HCT116 (cell line): ENCODE measurements around the gene ZNG1A. TPM values are rescaled to one million over a fixed set of nuclear protein-coding genes. Genes with fewer than 3 reads are reported as not detected.

ENCODE experiments used
- ATAC-seq: fragments of 200-7000 bp; cut with Tn5 transposase; 2 replicates; pipeline ENCODE4 v1.9.1; 2020; ENCODE audit warnings: mild to moderate bottlenecking, moderate library complexity
- BruUV-seq: library from RNA; stranded (reverse); fragments of 400-500 nt; replicated peaks from 2 replicates; lab custom pipeline; 2021; lab: Mats Ljungman, UMichigan
- CTCF ChIA-PET: fragments of 300-600 bp; sonication (Branson Sonifier 250); formaldehyde crosslinking; loops from one replicate; lab custom pipeline; 2021; ENCODE audit warnings: antibody characterized with exemption; lab: Charles Lee
- POLR2A ChIA-PET: fragments of 300-600, 350-600 bp; sonication (Branson Sonifier 250); formaldehyde crosslinking; loops from one replicate; lab custom pipeline; 2021; ENCODE audit warnings: antibody characterized with exemption; lab: Charles Lee
- RAD21 ChIA-PET, 2 experiments: fragments of 300-600 bp; sonication (Branson Sonifier 250); formaldehyde crosslinking; loops; one replicate each; lab custom pipeline; 2023; ENCODE audit warnings: low total read pairs in 2 of 2; ENCODE audit not compliant: uncharacterized antibody in 2 of 2, unreplicated experiment in 2 of 2, low non-redundant PET in 1 of 2; lab: Charles Lee
- DNase-seq: peaks from one replicate; pipeline ENCODE4 v3.0.0-alpha.2; 2010; ENCODE audit warnings: low read depth, low spot score
- H2AFZ ChIP-seq: fragments of 200-600 bp; shearing (Covaris generic), sonication (generic); 2 replicates; pipeline ENCODE4 v1.6.1; 2017; ENCODE audit warnings: low read depth, mixed run types, mixed read lengths, antibody characterized with exemption, low read length; ENCODE audit not compliant: poor library complexity, severe bottlenecking
- H3K27ac ChIP-seq: 2 replicates; pipeline ENCODE4 v1.5.1; 2012; ENCODE audit warnings: low read depth, low read length
- H3K27me3 ChIP-seq: fragments of 200-600 bp; sonication (generic); 2 replicates; pipeline ENCODE4 v1.6.1; 2016; ENCODE audit warnings: mixed run types, low read length, mixed read lengths; ENCODE audit not compliant: insufficient read depth
- H3K36me3 ChIP-seq, 2 experiments: fragments of 200-500 bp in 1 of 2; fragments of 200-600 bp in 1 of 2; sonication (Bioruptor generic) in 1 of 2; sonication (generic) in 1 of 2; 2 replicates each; pipeline versions ENCODE4 v1.5.1 to v1.6.1; 2014 to 2016; ENCODE audit warnings: low read length in 2 of 2, inconsistent platforms in 1 of 2, mixed read lengths in 1 of 2, mixed run types in 1 of 2; ENCODE audit not compliant: insufficient read depth in 2 of 2, control insufficient read depth in 1 of 2
- H3K4me1 ChIP-seq, 2 experiments: fragments of 200-600 bp in 1 of 2; sonication (generic) in 1 of 2; 2 replicates each; pipeline versions ENCODE4 v1.5.1 to v1.6.1; 2012 to 2017; ENCODE audit warnings: low read length in 2 of 2, inconsistent platforms in 1 of 2, mild to moderate bottlenecking in 1 of 2, mixed read lengths in 1 of 2, mixed run types in 1 of 2, moderate library complexity in 1 of 2; ENCODE audit not compliant: insufficient read depth in 2 of 2, control insufficient read depth in 1 of 2
- H3K4me2 ChIP-seq: fragments of 200-600 bp; sonication (generic); 2 replicates; pipeline ENCODE4 v1.6.1; 2017; ENCODE audit warnings: mixed run types, low read length, mixed read lengths
- H3K4me3 ChIP-seq, 2 experiments: fragments of 200-600 bp in 1 of 2; sonication (generic) in 1 of 2; replicated peaks in 1 of 2; 2 replicates each; pipeline ENCODE4 v1.5.1; 2011 to 2016; ENCODE audit warnings: low read length in 2 of 2, control low read depth in 1 of 2, low read depth in 1 of 2, mild to moderate bottlenecking in 1 of 2, mixed read lengths in 1 of 2, mixed run types in 1 of 2
- H3K79me2 ChIP-seq: fragments of 200-600 bp; sonication (generic); 2 replicates; pipeline ENCODE4 v1.6.1; 2017; ENCODE audit warnings: mild to moderate bottlenecking, mixed run types, low read length, moderate library complexity, mixed read lengths; ENCODE audit not compliant: insufficient read depth
- H3K9ac ChIP-seq: fragments of 200-600 bp; sonication (generic); 2 replicates; pipeline ENCODE4 v1.6.1; 2016; ENCODE audit warnings: low read length, mixed read lengths
- H3K9me2 ChIP-seq: fragments of 200-600 bp; sonication (generic), shearing (Covaris generic); 2 replicates; pipeline ENCODE4 v1.6.1; 2017; ENCODE audit warnings: mixed run types, mild to moderate bottlenecking, moderate library complexity; ENCODE audit not compliant: insufficient read depth
- H3K9me3 ChIP-seq, 2 experiments: fragments of 200-500 bp in 1 of 2; fragments of 200-600 bp in 1 of 2; sonication (Bioruptor generic) in 1 of 2; sonication (generic) in 1 of 2; 2 replicates each; pipeline ENCODE4 v1.6.1; 2014 to 2017; ENCODE audit warnings: low read length in 2 of 2, mixed read lengths in 2 of 2, inconsistent platforms in 1 of 2, low read depth in 1 of 2, mild to moderate bottlenecking in 1 of 2, mixed run types in 1 of 2, moderate library complexity in 1 of 2; ENCODE audit not compliant: control insufficient read depth in 1 of 2, insufficient read depth in 1 of 2
- H4K20me1 ChIP-seq: fragments of 200-600 bp; sonication (generic), shearing (Covaris generic); 2 replicates; pipeline ENCODE4 v1.6.1; 2017; ENCODE audit warnings: mixed run types, mild to moderate bottlenecking, moderate library complexity; ENCODE audit not compliant: insufficient read depth
- ATF3 ChIP-seq: IDR thresholded peaks from 2 replicates; pipeline ENCODE4 v1.6.1; 2012
- CBX3 ChIP-seq: IDR thresholded peaks from 2 replicates; pipeline ENCODE4 v1.6.1; 2012; ENCODE audit warnings: low read depth
- CEBPB ChIP-seq: IDR thresholded peaks from 2 replicates; pipeline ENCODE4 v1.6.1; 2012; ENCODE audit warnings: low read depth
- EGR1 ChIP-seq: IDR thresholded peaks from 2 replicates; pipeline ENCODE4 v1.6.1; 2012; ENCODE audit warnings: low read depth
- FOSL1 ChIP-seq: IDR thresholded peaks from 2 replicates; pipeline ENCODE4 v1.6.1; 2012; ENCODE audit warnings: low read depth
- JUND ChIP-seq: IDR thresholded peaks from 2 replicates; pipeline ENCODE4 v1.6.1; 2012
- POLR2A ChIP-seq: IDR thresholded peaks from 2 replicates; pipeline ENCODE4 v1.7.0; 2011; ENCODE audit warnings: borderline replicate concordance; ENCODE audit not compliant: insufficient read depth, insufficient read length; ENCODE audit errors: extremely low read depth
- POLR2AphosphoS5 ChIP-seq: IDR thresholded peaks from 2 replicates; pipeline ENCODE4 v1.6.1; 2011; ENCODE audit warnings: mild to moderate bottlenecking, low read depth, low read length, moderate library complexity
- RAD21 ChIP-seq: IDR thresholded peaks from 2 replicates; pipeline ENCODE4 v1.6.1; 2012; ENCODE audit warnings: low read depth, mild to moderate bottlenecking
- REST ChIP-seq: IDR thresholded peaks from 2 replicates; pipeline ENCODE4 v1.6.1; 2012; ENCODE audit warnings: low read depth
- SIN3A ChIP-seq: IDR thresholded peaks from 2 replicates; pipeline ENCODE4 v1.6.1; 2012; ENCODE audit warnings: low read depth
- SP1 ChIP-seq: IDR thresholded peaks from 2 replicates; pipeline ENCODE4 v1.6.1; 2012; ENCODE audit warnings: low read depth
- SRF ChIP-seq: IDR thresholded peaks from 2 replicates; pipeline ENCODE4 v1.6.1; 2012; ENCODE audit warnings: low read depth
- YY1 ChIP-seq: IDR thresholded peaks from 2 replicates; pipeline ENCODE4 v1.6.1; 2011; ENCODE audit warnings: low read length, low read depth, moderate library complexity, mild to moderate bottlenecking; ENCODE audit not compliant: insufficient replicate concordance; ENCODE audit errors: extremely low read depth
- ZFX ChIP-seq: fragments of 450-650 bp; IDR thresholded peaks from 2 replicates; pipeline ENCODE4 v1.6.1; 2017
- ZNF274 ChIP-seq: fragments of 200-500 bp; sonication (Bioruptor generic); IDR thresholded peaks from 2 replicates; pipeline ENCODE4 v1.6.1; 2014; ENCODE audit warnings: mild to moderate bottlenecking, low read depth, low read length, inconsistent platforms
- intact Hi-C: fragments of 100-400 bp; cut with micrococcal nuclease; formaldehyde crosslinking; loops from 2 replicates; pipeline ENCODE4 v1.10.0; 2022
- total RNA-seq: library from RNA; stranded (reverse); gene quantifications from one replicate; pipeline ENCODE4 v1.2.1, GENCODE V29; 2021; ENCODE audit not compliant: unreplicated experiment
- TF ChIP-seq, protein P1 (sequence below), 3 experiments: fragments of 200-600 bp in 1 of 3; sonication (generic) in 1 of 3; IDR thresholded peaks in 2 of 3; conservative IDR thresholded peaks in 1 of 3; 2 replicates each; pipeline ENCODE4 v1.5.1; 2012 to 2017; ENCODE audit warnings: low read depth in 2 of 3, low read length in 2 of 3, antibody characterized with exemption in 1 of 3, borderline replicate concordance in 1 of 3, control low read depth in 1 of 3, mild to moderate bottlenecking in 1 of 3, mixed read lengths in 1 of 3, mixed run types in 1 of 3, moderate library complexity in 1 of 3; ENCODE audit not compliant: insufficient read depth in 1 of 3
- TF ChIP-seq, protein P2 (sequence below): IDR thresholded peaks from 2 replicates; pipeline ENCODE4 v1.6.1; 2012

The ZNG1A gene
- total RNA-seq, 1 experiment from 2014 or later: 48.5 TPM

DNA sequence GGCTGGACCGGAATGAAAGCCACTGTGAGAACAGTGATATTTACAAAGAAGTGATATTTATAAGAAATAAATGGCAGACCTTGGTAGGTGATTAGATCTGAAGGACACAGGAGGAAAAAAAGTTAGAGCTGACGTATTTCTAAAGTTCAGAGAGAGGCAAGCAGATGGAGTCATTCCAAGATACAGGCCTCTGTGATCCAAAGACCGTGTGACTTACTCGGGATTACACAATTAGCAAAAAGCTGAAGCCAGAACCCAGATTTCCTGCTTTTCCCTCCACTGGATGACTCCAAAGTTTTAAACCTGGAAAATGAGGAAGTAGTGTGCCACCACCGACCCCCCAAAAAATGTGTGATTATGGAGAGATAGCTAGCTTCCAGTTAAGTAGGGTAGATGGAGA is 32.7 kb upstream of the ZNG1A start:
- H3K4me1 ChIP-seq: peaks cover 0 to 7% of the 10 kb centered on the region in 2 experiments; a peak in 1 of 4 replicates
- TF ChIP-seq RAD21 (no peak), JUND (no peak), POLR2A (no peak)

DNA sequence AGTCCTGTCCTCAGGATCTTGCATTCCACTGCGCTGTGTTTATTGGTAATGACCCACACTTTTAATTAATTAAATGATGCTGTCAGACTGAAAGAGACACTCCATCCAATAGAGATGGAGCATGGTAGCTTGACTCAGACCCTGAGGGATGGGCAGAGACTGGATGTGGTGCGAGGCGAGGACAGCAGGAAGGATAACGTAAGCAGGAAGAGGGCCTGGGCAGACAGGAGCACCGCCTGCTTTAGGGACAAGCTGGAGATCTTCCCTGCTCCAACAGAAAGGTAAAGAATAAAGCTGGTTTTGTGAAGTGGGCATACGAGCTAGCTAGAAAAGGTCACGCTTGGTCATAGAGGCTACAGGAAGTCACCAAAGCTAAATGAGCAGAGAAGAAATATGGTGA is 32.2 kb upstream of the ZNG1A start:
- RAD21 ChIA-PET: no interaction called here
- Histone ChIP-seq H3K36me3 (no peaks in the 10 kb centered on the region), H3K79me2 (no peaks in the 10 kb centered on the region), H2AFZ (no peak overlapping the region), H3K9me3 (no peaks in the 10 kb centered on the region), H3K4me2 (no peak overlapping the region), H3K27me3 (no peaks in the 10 kb centered on the region), H4K20me1 (no peaks in the 10 kb centered on the region), H3K27ac (no peak overlapping the region), H3K4me1 (peaks cover 0 to 7% of the 10 kb centered on the region in 2 experiments; a peak in 1 of 4 replicates), H3K9ac (no peak overlapping the region), H3K4me3 (no peak overlapping the region), H3K9me2 (no peaks in the 10 kb centered on the region)
- DNase-seq (no peak), ATAC-seq (no peak)
- intact Hi-C loops: no loop called here
- TF ChIP-seq POLR2AphosphoS5 (no peak), ZFX (no peak), ZNF274 (no peak), SRF (no peak), CBX3 (no peak), REST (no peak), CEBPB (no peak), FOSL1 (no peak), JUND (no peak), SP1 (no peak), ATF3 (no peak), SIN3A (no peak), EGR1 (no peak), YY1 (no peak), RAD21 (no peak)
- TF ChIP-seq, protein P1, sequence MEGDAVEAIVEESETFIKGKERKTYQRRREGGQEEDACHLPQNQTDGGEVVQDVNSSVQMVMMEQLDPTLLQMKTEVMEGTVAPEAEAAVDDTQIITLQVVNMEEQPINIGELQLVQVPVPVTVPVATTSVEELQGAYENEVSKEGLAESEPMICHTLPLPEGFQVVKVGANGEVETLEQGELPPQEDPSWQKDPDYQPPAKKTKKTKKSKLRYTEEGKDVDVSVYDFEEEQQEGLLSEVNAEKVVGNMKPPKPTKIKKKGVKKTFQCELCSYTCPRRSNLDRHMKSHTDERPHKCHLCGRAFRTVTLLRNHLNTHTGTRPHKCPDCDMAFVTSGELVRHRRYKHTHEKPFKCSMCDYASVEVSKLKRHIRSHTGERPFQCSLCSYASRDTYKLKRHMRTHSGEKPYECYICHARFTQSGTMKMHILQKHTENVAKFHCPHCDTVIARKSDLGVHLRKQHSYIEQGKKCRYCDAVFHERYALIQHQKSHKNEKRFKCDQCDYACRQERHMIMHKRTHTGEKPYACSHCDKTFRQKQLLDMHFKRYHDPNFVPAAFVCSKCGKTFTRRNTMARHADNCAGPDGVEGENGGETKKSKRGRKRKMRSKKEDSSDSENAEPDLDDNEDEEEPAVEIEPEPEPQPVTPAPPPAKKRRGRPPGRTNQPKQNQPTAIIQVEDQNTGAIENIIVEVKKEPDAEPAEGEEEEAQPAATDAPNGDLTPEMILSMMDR (IDR thresholded peaks at IDR 0.05 in 2 of 3, conservative IDR thresholded peaks at IDR 0.05 in 1 of 3; ENCODE audit: borderline replicate concordance in 1 of 3, insufficient read depth in 1 of 3, low read depth in 2 of 3, low read length in 2 of 3): no peak
- TF ChIP-seq, protein P2, sequence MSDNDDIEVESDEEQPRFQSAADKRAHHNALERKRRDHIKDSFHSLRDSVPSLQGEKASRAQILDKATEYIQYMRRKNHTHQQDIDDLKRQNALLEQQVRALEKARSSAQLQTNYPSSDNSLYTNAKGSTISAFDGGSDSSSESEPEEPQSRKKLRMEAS: no peak
- POLR2A ChIA-PET: no interaction called here
- CTCF ChIA-PET: no interaction called here
- BruUV-seq: no TSS peak

More for the DNA sequence above, 32.7 kb upstream of the ZNG1A start:
- Histone ChIP-seq H4K20me1 (no peaks in the 10 kb centered on the region), H3K36me3 (no peaks in the 10 kb centered on the region), H3K4me2 (no peak overlapping the region), H3K9me3 (no peaks in the 10 kb centered on the region), H2AFZ (no peak overlapping the region), H3K27me3 (no peaks in the 10 kb centered on the region), H3K79me2 (no peaks in the 10 kb centered on the region), H3K4me3 (no peak overlapping the region), H3K9me2 (no peaks in the 10 kb centered on the region), H3K9ac (no peak overlapping the region), H3K27ac (no peak overlapping the region)
- DNase-seq: no peak
- RAD21 ChIA-PET: no interaction called here
- CTCF ChIA-PET: no interaction called here
- intact Hi-C loops: no loop called here
- BruUV-seq: no TSS peak
- POLR2A ChIA-PET: no interaction called here
- no peak for ATAC-seq
